Nucleus accumbens (tissue), 56 donors: Measurements from ENCODE around the gene DGCR2.
"Not testable (repeated sequence)": the region's sequence is repeated elsewhere in the genome, so short reads cannot be mapped to it uniquely, and the experiment has no call there.

Experiments used
- DNase-seq, 56 donors: peaks; one replicate each; lab custom pipeline; 2025; lab: John Stamatoyannopoulos, UW

DGCR2 gene

DNA sequence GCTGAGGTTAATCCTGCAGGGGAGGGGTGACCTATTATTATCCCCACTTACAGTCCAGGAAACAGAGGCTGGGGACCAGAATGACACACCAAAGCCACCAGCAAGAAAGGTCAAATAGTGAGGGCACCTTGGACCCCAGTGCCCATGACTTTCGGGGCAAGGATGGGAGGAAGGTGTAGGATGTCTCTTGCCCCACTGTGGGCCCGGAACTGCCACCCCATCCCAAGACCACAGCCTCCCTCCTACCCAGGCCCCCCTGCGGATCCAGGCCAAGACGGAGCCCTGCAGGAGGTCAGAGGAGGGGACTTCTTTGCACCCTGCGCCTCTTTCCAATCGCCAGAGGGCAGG, 87.1 kb downstream of the DGCR2 start:
- DNase-seq: not testable (repeated sequence)

DNA sequence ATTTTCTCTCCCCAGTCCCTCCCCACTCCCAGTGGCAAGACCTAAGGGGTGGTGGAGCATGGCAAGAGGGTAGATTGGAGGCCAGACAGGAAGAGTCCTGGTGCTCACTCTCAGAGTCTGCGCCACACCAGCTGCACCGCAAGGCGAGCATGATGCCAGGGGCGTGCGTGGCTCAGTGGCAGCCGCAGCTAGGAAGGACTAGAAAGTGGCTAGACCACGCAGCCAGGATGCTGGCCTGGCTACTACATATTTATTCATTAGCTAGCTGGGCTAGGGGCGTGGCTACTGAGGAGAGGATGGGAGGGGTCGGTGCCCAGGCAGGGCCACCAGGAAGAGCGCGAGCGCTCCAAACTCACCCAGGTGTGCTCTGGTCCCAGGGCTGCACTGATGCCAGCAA, 87.5 kb downstream of the DGCR2 start:
- DNase-seq: not testable (repeated sequence)

GRCh38 chr22:19034031-19034723, 88.0 kb downstream of the DGCR2 start:
- not testable (repeated sequence) for DNase-seq

DNA sequence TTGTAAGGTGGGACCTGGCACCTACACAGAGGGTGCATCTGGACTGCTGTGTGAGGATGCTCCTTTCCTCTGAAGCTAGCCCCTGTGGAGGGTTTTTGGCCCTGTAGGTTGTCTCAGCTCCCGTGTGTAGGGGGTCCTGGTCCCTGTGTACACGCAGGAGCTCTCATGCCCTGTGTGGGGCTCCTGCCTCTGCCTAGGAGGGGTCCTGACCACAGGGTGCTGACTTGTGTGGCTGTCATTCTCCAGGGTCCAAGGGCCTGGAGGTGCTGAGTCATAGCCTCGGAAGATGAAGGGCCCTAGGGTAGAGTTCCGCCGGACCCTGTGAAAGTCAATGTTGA, 88.7 kb downstream of the DGCR2 start:
- DNase-seq: not testable (repeated sequence)

DNA sequence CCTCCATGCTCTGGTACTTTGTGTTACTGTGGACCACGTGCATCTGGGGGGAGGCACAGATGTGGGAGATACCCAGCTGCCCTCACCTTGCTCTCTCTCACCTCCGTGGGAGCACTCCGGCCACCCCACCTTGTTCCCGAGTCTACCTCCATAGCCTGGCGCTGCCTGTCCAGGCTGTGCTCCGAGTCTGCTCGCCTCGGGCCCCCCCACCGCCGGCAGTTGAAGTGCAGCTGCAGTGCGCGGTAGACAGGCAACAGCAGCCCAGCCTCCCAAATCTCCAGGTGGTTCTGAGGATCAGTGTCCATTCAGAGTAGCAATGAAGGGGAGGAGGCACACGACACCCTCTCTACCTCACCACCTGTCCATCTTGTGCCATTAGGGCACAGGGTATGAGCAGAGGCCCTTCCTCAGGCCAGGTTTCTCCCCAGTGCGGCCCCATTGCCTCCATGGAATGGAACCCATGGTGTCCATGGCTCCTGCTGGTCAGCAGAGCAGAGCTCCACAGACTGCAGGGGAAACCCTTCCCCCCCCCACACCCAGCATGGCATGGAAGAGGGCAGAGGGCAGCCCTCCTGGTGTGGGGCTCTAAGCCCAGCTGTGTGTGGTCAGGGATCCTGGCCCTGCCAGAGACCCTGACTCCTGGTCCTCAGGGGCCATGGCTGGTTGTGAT, 89.2 kb downstream of the DGCR2 start:
- not testable (repeated sequence) for DNase-seq

GRCh38 chr22:19032156-19032785, 89.9 kb downstream of the DGCR2 start:
- DNase-seq: not testable (repeated sequence)

DNA sequence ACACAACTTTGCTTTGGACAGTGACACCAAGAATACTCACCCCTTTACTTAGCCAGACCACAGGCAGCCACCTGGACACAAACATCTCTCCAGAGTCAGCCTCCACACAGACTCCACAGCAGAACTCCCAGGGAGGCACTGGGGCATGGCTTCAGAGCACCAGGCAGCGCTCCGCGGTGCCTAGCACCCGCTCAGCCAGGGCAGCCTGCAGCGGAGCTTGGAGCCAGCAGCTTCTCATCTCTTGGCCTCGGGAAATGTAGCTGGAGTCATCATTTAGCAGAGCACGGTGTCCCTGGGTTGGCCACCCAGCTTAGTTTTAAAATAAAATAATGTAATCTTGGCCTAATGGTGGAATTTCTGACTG, 91.3 kb downstream of the DGCR2 start:
- DNase-seq: not testable (repeated sequence)

DNA sequence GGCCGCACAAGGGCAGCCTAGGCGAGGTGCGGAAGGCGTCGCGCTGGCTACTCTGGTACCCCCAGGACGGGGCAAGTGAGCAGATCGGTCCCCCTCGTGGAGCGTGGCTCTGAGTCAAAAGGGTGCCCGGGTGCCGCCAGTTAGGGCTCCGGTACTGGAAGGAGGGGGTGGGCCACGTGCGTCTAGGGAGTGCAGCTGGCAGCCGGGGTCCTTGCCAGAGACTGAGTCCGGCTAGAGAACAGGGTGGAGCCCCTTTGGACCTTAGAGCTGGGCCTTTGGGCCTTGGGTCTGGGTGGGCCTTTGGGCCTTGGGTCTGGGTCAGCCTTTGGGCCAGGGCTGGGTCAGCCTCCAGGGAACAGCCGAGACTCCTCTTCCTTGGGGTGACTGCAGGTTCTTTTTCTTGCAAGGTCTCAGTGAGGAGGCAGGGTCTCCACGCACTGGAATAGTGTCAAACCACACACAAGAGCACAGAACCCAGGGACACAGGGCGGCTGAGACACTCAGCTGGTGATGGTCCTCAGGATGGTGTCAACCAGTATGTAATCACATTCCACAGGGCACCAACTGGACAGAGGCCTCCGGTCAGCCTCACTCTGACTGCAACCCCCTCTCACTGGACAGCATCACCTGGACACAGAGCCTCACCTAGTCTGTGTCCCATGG, 91.9 kb downstream of the DGCR2 start:
- not testable (repeated sequence) for DNase-seq

- not testable (repeated sequence) for DNase-seq
Observed at GRCh38 chr22:19029113-19030103, 92.8 kb downstream of the DGCR2 start.

DNA sequence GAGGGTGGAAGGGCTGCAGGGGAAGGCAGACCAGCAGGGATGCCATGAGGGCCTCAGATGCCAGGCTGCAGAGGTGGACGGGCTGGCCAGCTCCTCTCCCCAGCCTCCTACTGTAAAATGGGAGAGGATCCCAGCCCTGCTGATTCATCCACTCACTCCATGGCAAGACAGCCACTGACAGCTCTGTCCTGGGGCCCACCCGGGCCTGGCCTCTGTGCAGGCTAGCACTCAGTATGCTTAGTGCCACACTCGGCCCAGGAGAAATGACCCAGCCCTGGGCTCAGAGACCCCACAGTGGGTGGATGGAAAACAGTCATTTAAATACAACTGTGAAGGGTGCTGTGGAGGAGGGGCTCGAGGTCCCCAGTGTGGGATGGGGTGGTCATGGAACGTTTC, 94.2 kb downstream of the DGCR2 start:
- not testable (repeated sequence) for DNase-seq

DNA sequence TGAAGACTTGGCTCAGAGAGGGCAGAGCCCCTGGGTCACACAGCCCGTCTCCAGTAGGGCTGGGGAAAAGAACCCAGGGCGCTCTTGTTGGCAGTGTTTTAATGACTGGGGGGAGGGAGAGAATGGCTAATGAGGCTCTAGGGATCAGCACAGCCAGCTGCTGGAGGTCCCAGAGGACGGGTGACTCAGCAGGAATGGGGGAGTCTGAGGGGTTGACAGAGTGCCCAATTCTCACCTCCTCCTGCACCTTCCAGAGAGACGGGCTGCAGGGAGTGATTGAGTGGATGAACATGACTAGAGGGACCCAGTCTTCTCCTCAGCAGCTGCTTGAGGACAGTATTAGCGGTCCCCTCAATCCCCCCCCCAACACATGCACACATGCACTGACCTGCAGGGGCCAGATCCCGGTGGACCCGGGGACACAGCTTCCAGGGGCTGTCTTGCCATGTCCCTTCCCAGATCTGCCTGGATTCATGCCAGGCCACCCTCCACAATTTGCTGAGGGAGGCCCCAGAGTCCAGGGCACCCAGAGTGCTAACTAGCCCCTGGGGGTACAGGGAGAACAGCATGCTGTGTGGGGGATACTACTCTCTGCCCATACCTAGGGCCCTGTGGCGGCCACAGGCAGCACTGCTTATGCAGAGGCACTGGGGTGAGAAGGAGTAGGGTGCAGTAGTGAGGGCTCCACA, 94.7 kb downstream of the DGCR2 start:
- DNase-seq: not testable (repeated sequence)

- DNase-seq: not testable (repeated sequence)
Observed at GRCh38 chr22:19026080-19026479, 96.1 kb downstream of the DGCR2 start.

DNA sequence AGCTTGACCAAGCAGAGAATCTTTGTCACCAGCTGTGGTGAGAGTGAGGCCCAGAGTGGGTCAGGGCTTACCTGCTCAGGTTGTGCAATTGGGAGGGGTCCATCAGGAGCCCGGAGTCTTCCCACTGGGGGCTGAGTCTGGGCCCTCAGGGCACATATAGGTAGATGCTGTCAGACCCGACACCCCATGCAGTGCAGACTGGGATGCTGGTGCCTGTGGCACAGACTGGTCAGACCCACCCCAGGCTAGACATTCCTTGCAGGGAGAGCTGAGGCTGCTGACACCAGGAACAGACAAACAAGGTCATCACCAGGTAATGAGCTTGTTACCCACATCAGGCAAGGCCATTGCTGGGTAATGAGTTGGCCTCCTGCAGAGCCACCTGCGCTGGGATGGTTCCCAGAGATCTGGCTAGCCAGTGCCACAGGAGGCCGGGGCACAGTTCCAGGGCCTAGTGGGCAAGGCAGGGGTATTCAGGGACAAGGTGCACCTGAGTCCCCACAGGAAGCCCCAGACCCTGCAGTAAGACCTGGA, 97.2 kb downstream of the DGCR2 start:
- DNase-seq: not testable (repeated sequence)

GRCh38 chr22:19023931-19024330, 98.3 kb downstream of the DGCR2 start:
- DNase-seq: not testable (repeated sequence)

DNA sequence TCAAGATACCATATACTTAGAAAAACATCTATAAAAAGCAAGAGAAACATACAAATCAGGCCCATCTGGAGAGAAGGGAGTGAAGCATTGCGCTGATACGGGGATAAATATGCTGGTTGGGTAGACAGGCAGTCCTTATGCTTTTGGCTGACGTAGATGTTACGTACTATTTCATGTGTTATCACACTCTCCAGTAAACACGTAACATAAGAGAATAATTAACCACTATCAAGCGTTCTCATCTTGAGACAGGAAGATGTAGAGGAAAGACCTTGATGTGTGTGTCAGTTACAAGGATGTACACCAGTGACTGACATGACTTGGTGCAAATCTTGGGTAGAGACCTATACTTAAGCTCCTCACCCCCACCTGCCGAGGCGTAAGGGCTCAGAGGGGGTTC, 99.5 kb downstream of the DGCR2 start:
- no peak for DNase-seq

DNA sequence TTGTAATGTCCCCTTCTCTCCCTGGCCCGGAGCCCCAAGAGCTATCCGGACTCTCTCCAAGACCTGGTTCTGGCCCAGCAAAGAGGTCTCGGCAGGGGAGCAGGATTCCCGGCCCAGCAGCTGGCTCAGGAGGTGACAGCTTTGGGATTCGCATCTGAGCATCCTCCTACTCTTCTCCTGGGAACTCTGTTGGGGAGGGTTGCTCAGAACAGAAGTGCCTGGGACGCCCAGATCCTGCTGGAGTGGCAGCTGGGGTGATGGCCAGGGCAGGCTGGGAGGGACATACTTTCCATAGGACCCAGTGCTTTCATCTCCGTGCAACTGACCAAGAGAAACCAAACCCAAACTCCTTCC, 102.6 kb downstream of the DGCR2 start:
- no peak for DNase-seq

DNA sequence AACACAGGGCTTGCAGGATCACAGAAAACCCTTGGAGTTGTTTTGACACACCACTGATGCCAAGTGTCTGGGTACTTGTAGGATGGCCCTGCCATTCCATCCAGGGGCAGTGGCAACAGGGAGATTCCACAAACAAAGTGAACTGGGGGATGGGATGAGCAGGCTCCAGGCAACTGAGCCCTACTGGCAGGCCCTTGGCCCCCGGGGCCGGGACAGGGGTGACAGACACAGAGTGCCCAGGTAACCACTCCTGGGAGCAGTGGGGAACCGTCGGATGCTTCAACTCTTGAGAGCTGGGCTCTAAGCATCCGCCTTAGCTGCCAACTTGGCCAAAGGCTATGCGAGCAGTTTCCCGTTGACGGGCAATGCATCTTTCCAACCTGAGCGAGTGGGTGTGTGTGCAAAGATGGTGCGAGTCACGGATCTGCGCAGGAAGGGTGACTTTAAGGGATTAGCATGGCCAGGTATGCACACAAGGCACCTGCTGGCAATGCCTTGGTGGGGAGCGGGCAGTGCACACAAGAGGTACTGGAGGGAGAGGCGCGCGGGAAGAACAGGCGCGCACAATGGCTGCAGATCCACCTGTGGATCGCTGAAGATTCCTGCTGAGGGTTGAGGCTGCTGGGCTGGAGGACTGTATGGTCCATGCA, 103.1 kb downstream of the DGCR2 start:
- no peak for DNase-seq

- DNase-seq: no peak
Observed at GRCh38 chr22:19018256-19018655, 104.0 kb downstream of the DGCR2 start.
